ENCODE measurements around the gene PIGK.

GRCh38 chr1:77089756-77090155 lies 129.5 kb downstream of the PIGK start:
- TF ChIP-seq, protein P1, sequence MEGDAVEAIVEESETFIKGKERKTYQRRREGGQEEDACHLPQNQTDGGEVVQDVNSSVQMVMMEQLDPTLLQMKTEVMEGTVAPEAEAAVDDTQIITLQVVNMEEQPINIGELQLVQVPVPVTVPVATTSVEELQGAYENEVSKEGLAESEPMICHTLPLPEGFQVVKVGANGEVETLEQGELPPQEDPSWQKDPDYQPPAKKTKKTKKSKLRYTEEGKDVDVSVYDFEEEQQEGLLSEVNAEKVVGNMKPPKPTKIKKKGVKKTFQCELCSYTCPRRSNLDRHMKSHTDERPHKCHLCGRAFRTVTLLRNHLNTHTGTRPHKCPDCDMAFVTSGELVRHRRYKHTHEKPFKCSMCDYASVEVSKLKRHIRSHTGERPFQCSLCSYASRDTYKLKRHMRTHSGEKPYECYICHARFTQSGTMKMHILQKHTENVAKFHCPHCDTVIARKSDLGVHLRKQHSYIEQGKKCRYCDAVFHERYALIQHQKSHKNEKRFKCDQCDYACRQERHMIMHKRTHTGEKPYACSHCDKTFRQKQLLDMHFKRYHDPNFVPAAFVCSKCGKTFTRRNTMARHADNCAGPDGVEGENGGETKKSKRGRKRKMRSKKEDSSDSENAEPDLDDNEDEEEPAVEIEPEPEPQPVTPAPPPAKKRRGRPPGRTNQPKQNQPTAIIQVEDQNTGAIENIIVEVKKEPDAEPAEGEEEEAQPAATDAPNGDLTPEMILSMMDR (IDR thresholded peaks at IDR 0.05; ENCODE audit: low read length): no peak
- no peak for TF ChIP-seq EZH2 (IDR thresholded peaks at IDR 0.05; ENCODE audit: borderline replicate concordance, low read length)
